Stomach (tissue), 4 donors: ENCODE data around the gene RGL2.

Source experiments
- EP300 ChIP-seq: sonication (generic); formaldehyde crosslinking; IDR thresholded peaks from one replicate; pipeline ENCODE4 v1.6.1; 2017; ENCODE audit warnings: antibody characterized with exemption
- POLR2A ChIP-seq, 4 donors: fragments of 450-650 bp; IDR thresholded peaks; one replicate each; pipeline ENCODE4 v1.6.1; 2016; ENCODE audit warnings: antibody characterized with exemption in 4 of 4, control low read depth in 2 of 4, mild to moderate bottlenecking in 1 of 4, moderate library complexity in 1 of 4
- POLR2AphosphoS5 ChIP-seq, 3 donors: sonication (generic); formaldehyde crosslinking; IDR thresholded peaks; one replicate each; pipeline ENCODE4 v1.6.1; 2016; ENCODE audit warnings: antibody characterized with exemption in 3 of 3
- TF ChIP-seq, protein P1 (sequence below), 7 experiments: fragments of 450-650 bp in 4 of 7; fragments of 200-600 bp in 3 of 7; sonication (generic) in 3 of 7; IDR thresholded peaks; one replicate each; pipeline ENCODE4 v1.5.1; 2016 to 2019; ENCODE audit warnings: antibody characterized with exemption in 7 of 7, control low read depth in 2 of 7, mild to moderate bottlenecking in 1 of 7

DNA sequence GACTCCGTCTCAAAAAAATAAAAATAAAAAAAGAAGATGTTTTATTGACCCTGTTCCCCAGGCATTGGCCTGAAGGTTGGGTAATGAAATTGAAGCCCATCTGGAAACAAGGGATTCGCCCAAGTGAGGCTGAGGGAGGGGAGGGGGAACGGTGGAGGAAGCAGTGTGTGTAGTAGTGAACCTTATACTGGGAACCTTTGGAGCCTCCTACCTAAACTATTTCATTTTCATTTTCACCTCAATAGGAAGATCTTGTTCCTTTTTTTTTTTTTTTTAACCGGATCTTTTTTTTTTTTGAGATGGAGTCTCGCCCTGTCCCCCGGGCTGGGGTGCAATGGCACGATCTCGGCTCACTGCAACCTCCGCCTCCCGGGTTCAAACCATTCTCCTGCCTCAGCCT is 32.0 kb upstream of the RGL2 start:
- TF ChIP-seq POLR2AphosphoS5 (IDR thresholded peaks at IDR 0.05), result no peak
- TF ChIP-seq POLR2A (IDR thresholded peaks at IDR 0.05), result no peak
- TF ChIP-seq, protein P1, sequence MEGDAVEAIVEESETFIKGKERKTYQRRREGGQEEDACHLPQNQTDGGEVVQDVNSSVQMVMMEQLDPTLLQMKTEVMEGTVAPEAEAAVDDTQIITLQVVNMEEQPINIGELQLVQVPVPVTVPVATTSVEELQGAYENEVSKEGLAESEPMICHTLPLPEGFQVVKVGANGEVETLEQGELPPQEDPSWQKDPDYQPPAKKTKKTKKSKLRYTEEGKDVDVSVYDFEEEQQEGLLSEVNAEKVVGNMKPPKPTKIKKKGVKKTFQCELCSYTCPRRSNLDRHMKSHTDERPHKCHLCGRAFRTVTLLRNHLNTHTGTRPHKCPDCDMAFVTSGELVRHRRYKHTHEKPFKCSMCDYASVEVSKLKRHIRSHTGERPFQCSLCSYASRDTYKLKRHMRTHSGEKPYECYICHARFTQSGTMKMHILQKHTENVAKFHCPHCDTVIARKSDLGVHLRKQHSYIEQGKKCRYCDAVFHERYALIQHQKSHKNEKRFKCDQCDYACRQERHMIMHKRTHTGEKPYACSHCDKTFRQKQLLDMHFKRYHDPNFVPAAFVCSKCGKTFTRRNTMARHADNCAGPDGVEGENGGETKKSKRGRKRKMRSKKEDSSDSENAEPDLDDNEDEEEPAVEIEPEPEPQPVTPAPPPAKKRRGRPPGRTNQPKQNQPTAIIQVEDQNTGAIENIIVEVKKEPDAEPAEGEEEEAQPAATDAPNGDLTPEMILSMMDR (IDR thresholded peaks at IDR 0.05), result no peak
- TF ChIP-seq EP300, result no peak
